CD4-positive, alpha-beta memory T cell (primary cell): ENCODE measurements around the gene OSCAR. TPM values are rescaled to one million over a fixed set of nuclear protein-coding genes. Genes with fewer than 3 reads are reported as not detected.

Experiments
- CTCF ChIA-PET: fragments of 350-600 bp; sonication (Branson Sonifier 250); formaldehyde crosslinking; loops from one replicate; lab custom pipeline; 2021; ENCODE audit warnings: inconsistent platforms; ENCODE audit not compliant: partially characterized antibody; lab: Charles Lee
- POLR2A ChIA-PET: fragments of 350-600 bp; sonication (Branson Sonifier 250); formaldehyde crosslinking; loops from one replicate; lab custom pipeline; 2021; ENCODE audit not compliant: partially characterized antibody; lab: Charles Lee
- DNase-seq, 5 donors: peaks; one replicate each; pipeline versions ENCODE4 v3.0.0 to v3.0.0-alpha.2; 2020 to 2022; ENCODE audit warnings: mixed read lengths in 1 of 5
- H3K27ac ChIP-seq: one replicate; pipeline ENCODE4 v1.7.0; 2013; ENCODE audit warnings: low read depth, low read length
- H3K27me3 ChIP-seq: 2 replicates; pipeline ENCODE4 v1.7.0; 2013; ENCODE audit warnings: mild to moderate bottlenecking, low read length, moderate library complexity; ENCODE audit not compliant: insufficient read depth
- H3K36me3 ChIP-seq: 2 replicates; pipeline ENCODE4 v1.7.0; 2013; ENCODE audit warnings: mild to moderate bottlenecking, low read length, moderate library complexity; ENCODE audit not compliant: insufficient read depth
- H3K4me1 ChIP-seq: 2 replicates; pipeline ENCODE4 v1.7.0; 2013; ENCODE audit warnings: mild to moderate bottlenecking, low read length, moderate library complexity; ENCODE audit not compliant: insufficient read depth
- H3K4me3 ChIP-seq, 2 donors: one replicate each; pipeline ENCODE4 v1.7.0; 2013; ENCODE audit warnings: low read length in 2 of 2, mild to moderate bottlenecking in 1 of 2
- H3K9me3 ChIP-seq, 2 donors: one replicate each; pipeline ENCODE4 v1.7.0; 2013; ENCODE audit warnings: low read length in 2 of 2, control low read depth in 1 of 2; ENCODE audit not compliant: control insufficient read depth in 1 of 2
- H3K27ac Mint-ChIP-seq, 7 donors: one replicate each; pipeline ENCODE4 v1.8.0; 2020 to 2021; ENCODE audit warnings: mixed read lengths in 7 of 7, mild to moderate bottlenecking in 6 of 7, inconsistent platforms in 3 of 7, moderate library complexity in 3 of 7
- H3K27me3 Mint-ChIP-seq, 2 donors: one replicate each; pipeline ENCODE4 v1.8.0; 2020 to 2021; ENCODE audit warnings: mixed read lengths in 2 of 2
- H3K36me3 Mint-ChIP-seq, 2 donors: one replicate each; pipeline ENCODE4 v1.8.0; 2020 to 2021; ENCODE audit warnings: mixed read lengths in 2 of 2, inconsistent platforms in 1 of 2, mild to moderate bottlenecking in 1 of 2
- H3K4me1 Mint-ChIP-seq, 4 donors: one replicate each; pipeline ENCODE4 v1.8.0; 2020 to 2021; ENCODE audit warnings: mixed read lengths in 4 of 4, mild to moderate bottlenecking in 1 of 4
- H3K4me3 Mint-ChIP-seq, 8 donors: one replicate each; pipeline ENCODE4 v1.8.0; 2020 to 2021; ENCODE audit warnings: mixed read lengths in 8 of 8, mild to moderate bottlenecking in 7 of 8, moderate library complexity in 6 of 8, inconsistent platforms in 3 of 8
- H3K9me3 Mint-ChIP-seq, 8 donors: one replicate each; pipeline ENCODE4 v1.8.0; 2020 to 2021; ENCODE audit warnings: mixed read lengths in 8 of 8, mild to moderate bottlenecking in 5 of 8, inconsistent platforms in 3 of 8, moderate library complexity in 1 of 8
- intact Hi-C: fragments of 100-400 bp; cut with micrococcal nuclease; formaldehyde crosslinking; loops from one replicate; pipeline ENCODE4 v1.15.1; 2023
- polyA plus RNA-seq, 2 donors: library from polyadenylated mRNA; unstranded; fragments of 300-500 nt; fragmentation: Illumina TruSeq; gene quantifications; one replicate each; pipeline ENCODE4 v1.2.3, GENCODE V29; 2021
- total RNA-seq, 2 experiments: library from RNA; stranded (reverse); gene quantifications; one replicate each; pipeline ENCODE4 v1.2.3, GENCODE V29; 2021

Gene OSCAR
- total and polyA plus RNA-seq, 4 experiments from 2014 or later = 0.23 to 1.1 (median 0.64) TPM; not detected in 1

- peak overlapping the region in 4 of 7 donors; percentile 36 to 86 (median 55) for H3K27ac Mint-ChIP-seq
- Histone ChIP-seq H3K27ac (no peak overlapping the region), H3K4me3 (no peak overlapping the region), H3K27me3 (no peaks in the 10 kb centered on the region), H3K9me3 (no peaks in the 10 kb centered on the region), H3K4me1 (peaks cover 18% of the 10 kb centered on the region), H3K36me3 (peaks cover 7% of the 10 kb centered on the region)
- H3K27me3 Mint-ChIP-seq = no peaks in the 10 kb centered on the region
- peak in 1 of 5 donors; percentile 3 for DNase-seq
- peaks cover 13 to 32% (median 21%) of the 10 kb centered on the region in 4 donors for H3K4me1 Mint-ChIP-seq
- intact Hi-C loops = no loop called here
- peaks cover 0 to 2% (median 0%) of the 10 kb centered on the region in 8 donors for H3K9me3 Mint-ChIP-seq
- ChIA-PET POLR2A (no interaction called here), CTCF (no interaction called here)
- H3K4me3 Mint-ChIP-seq = peak overlapping the region in 1 of 8 donors; percentile 41
- H3K36me3 Mint-ChIP-seq = peaks cover 0 to 22% of the 10 kb centered on the region in 2 donors
These were observed 33.5 kb upstream of the OSCAR start for GRCh38 chr19:54133957-54134590.

- POLR2A ChIA-PET = no interaction called here
- H3K27ac Mint-ChIP-seq = peak overlapping the region in 1 of 7 donors; percentile 24
These were observed 32.8 kb upstream of the OSCAR start for GRCh38 chr19:54133312-54133956.

GRCh38 chr19:54129617-54129996 lies 29.0 kb upstream of the OSCAR start:
- peak in 1 of 5 donors; percentile 7 for DNase-seq
- no peaks in the 10 kb centered on the region for H3K4me1 ChIP-seq
- no peak overlapping the region for H3K27ac Mint-ChIP-seq
- peaks cover 35% of the 10 kb centered on the region for H3K36me3 ChIP-seq
- ChIA-PET POLR2A (interaction anchor here (1.0 kb wide), 1 partner anchor 15 kb away, joined by 3 read pairs; the partner anchor contains the start of genes PRPF31 and TFPT), CTCF (no interaction called here)
- H3K27ac ChIP-seq = no peak overlapping the region
- no peak overlapping the region for H3K4me3 ChIP-seq
- H3K36me3 Mint-ChIP-seq = peaks cover 14 to 40% of the 10 kb centered on the region in 2 donors
- no peaks in the 10 kb centered on the region for H3K9me3 ChIP-seq
- H3K27me3 ChIP-seq = no peaks in the 10 kb centered on the region
- H3K4me3 Mint-ChIP-seq = no peak overlapping the region
- H3K9me3 Mint-ChIP-seq = peaks cover 0 to 2% (median 0%) of the 10 kb centered on the region in 8 donors
- H3K4me1 Mint-ChIP-seq = peaks cover 0 to 6% (median 5%) of the 10 kb centered on the region in 4 donors
- no peaks in the 10 kb centered on the region for H3K27me3 Mint-ChIP-seq
- intact Hi-C loops = no loop called here

More at GRCh38 chr19:54133312-54133956, 32.8 kb upstream of the OSCAR start:
- Histone ChIP-seq H3K36me3 (peaks cover 10% of the 10 kb centered on the region), H3K4me3 (no peak overlapping the region), H3K27ac (no peak overlapping the region), H3K4me1 (peaks cover 11% of the 10 kb centered on the region), H3K9me3 (no peaks in the 10 kb centered on the region), H3K27me3 (no peaks in the 10 kb centered on the region)
- no peaks in the 10 kb centered on the region for H3K27me3 Mint-ChIP-seq
- peak in 2 of 5 donors; percentile 50 to 54 for DNase-seq
- peaks cover 0 to 21% of the 10 kb centered on the region in 2 donors for H3K36me3 Mint-ChIP-seq
- intact Hi-C loops = no loop called here
- H3K4me3 Mint-ChIP-seq = no peak overlapping the region
- CTCF ChIA-PET = no interaction called here
- peaks cover 8 to 25% (median 16%) of the 10 kb centered on the region in 4 donors for H3K4me1 Mint-ChIP-seq
- H3K9me3 Mint-ChIP-seq = peaks cover 0 to 2% (median 0%) of the 10 kb centered on the region in 8 donors

- H3K27ac Mint-ChIP-seq = no peak overlapping the region
- no peaks in the 10 kb centered on the region for H3K4me1 ChIP-seq
- no peak overlapping the region for H3K4me3 ChIP-seq
- POLR2A ChIA-PET = interaction anchor here (1.0 kb wide), 1 partner anchor 14 kb away, joined by 3 read pairs; the partner anchor contains the start of genes PRPF31 and TFPT
- H3K9me3 Mint-ChIP-seq = peaks cover 0 to 2% (median 0%) of the 10 kb centered on the region in 8 donors
- CTCF ChIA-PET = no interaction called here
- no peak overlapping the region for H3K4me3 Mint-ChIP-seq
- intact Hi-C loops = no loop called here
- H3K36me3 Mint-ChIP-seq = peaks cover 17 to 43% of the 10 kb centered on the region in 2 donors
- H3K27ac ChIP-seq = no peak overlapping the region
- peaks cover 40% of the 10 kb centered on the region for H3K36me3 ChIP-seq
- DNase-seq = no peak
- H3K27me3 ChIP-seq = no peaks in the 10 kb centered on the region
- H3K4me1 Mint-ChIP-seq = no peaks in the 10 kb centered on the region
- no peaks in the 10 kb centered on the region for H3K27me3 Mint-ChIP-seq
- no peaks in the 10 kb centered on the region for H3K9me3 ChIP-seq
These were observed 28.4 kb upstream of the OSCAR start for GRCh38 chr19:54128796-54129616.

GRCh38 chr19:54128441-54128725 lies 27.8 kb upstream of the OSCAR start:
- H3K27ac Mint-ChIP-seq = no peak overlapping the region
- intact Hi-C loops = no loop called here
- no peaks in the 10 kb centered on the region for H3K27me3 Mint-ChIP-seq
- POLR2A ChIA-PET = interaction anchor here (1.5 to 2.2 kb wide), 2 partner anchors 8 to 13 kb away, joined by 3 to 6 read pairs; partner anchors contain the start of genes CNOT3, PRPF31 and TFPT
- Histone ChIP-seq H3K27me3 (no peaks in the 10 kb centered on the region), H3K27ac (no peak overlapping the region), H3K4me3 (no peak overlapping the region), H3K9me3 (no peaks in the 10 kb centered on the region), H3K4me1 (no peaks in the 10 kb centered on the region), H3K36me3 (peaks cover 46% of the 10 kb centered on the region)
- DNase-seq = no peak
- no peak overlapping the region for H3K4me3 Mint-ChIP-seq
- H3K9me3 Mint-ChIP-seq = peaks cover 0 to 2% (median 0%) of the 10 kb centered on the region in 8 donors
- CTCF ChIA-PET = no interaction called here
- H3K36me3 Mint-ChIP-seq = peaks cover 18 to 47% of the 10 kb centered on the region in 2 donors
- no peaks in the 10 kb centered on the region for H3K4me1 Mint-ChIP-seq

GRCh38 chr19:54127688-54128440 lies 27.3 kb upstream of the OSCAR start:
- no peak overlapping the region for H3K4me3 Mint-ChIP-seq
- no peak overlapping the region for H3K27ac Mint-ChIP-seq
- Histone ChIP-seq H3K27me3 (no peaks in the 10 kb centered on the region), H3K27ac (no peak overlapping the region), H3K4me1 (no peaks in the 10 kb centered on the region), H3K4me3 (no peak overlapping the region), H3K36me3 (peaks cover 51% of the 10 kb centered on the region), H3K9me3 (no peaks in the 10 kb centered on the region)
- H3K27me3 Mint-ChIP-seq = no peaks in the 10 kb centered on the region
- peaks cover 0 to 2% (median 0%) of the 10 kb centered on the region in 8 donors for H3K9me3 Mint-ChIP-seq
- ChIA-PET CTCF (no interaction called here), POLR2A (interaction anchor here (1.5 to 2.2 kb wide), 2 partner anchors 9 to 12 kb away, joined by 3 to 6 read pairs; partner anchors contain the start of genes CNOT3, PRPF31 and TFPT)
- H3K36me3 Mint-ChIP-seq = peaks cover 21 to 51% of the 10 kb centered on the region in 2 donors
- H3K4me1 Mint-ChIP-seq = no peaks in the 10 kb centered on the region
- DNase-seq = no peak
- intact Hi-C loops = no loop called here
